Uterus (tissue), 4 donors: Measurements from ENCODE around the gene NME1. TPM values are rescaled to one million over a fixed set of nuclear protein-coding genes. Genes with fewer than 3 reads are reported as not detected.

ENCODE experiments used
- DNase-seq, 2 donors: peaks; one replicate each; pipeline ENCODE4 v3.0.0-alpha.2; 2019 to 2020
- H3K27ac ChIP-seq, 2 donors: fragments of 200-600 bp; sonication (generic); 1 replicate in 1 of 2; 2 replicates in 1 of 2; pipeline ENCODE4 v1.5.1; 2016 to 2018
- H3K27me3 ChIP-seq, 2 donors: fragments of 200-600 bp; sonication (generic); one replicate each; pipeline ENCODE4 v1.5.1; 2018 to 2019; ENCODE audit warnings: control low read depth in 1 of 2
- H3K36me3 ChIP-seq, 2 donors: fragments of 200-600 bp; sonication (generic); one replicate each; pipeline ENCODE4 v1.5.1; 2019; ENCODE audit warnings: control low read depth in 1 of 2
- H3K4me1 ChIP-seq, 2 donors: fragments of 200-600 bp; sonication (generic); one replicate each; pipeline ENCODE4 v1.5.1; 2018 to 2019; ENCODE audit warnings: control low read depth in 1 of 2
- H3K4me3 ChIP-seq, 2 donors: fragments of 200-600 bp; sonication (generic); 1 replicate in 1 of 2; 2 replicates in 1 of 2; pipeline ENCODE4 v1.5.1; 2018 to 2019; ENCODE audit warnings: mild to moderate bottlenecking in 1 of 2
- H3K9me3 ChIP-seq, 2 donors: fragments of 200-600 bp; sonication (generic); one replicate each; pipeline ENCODE4 v1.5.1; 2019; ENCODE audit warnings: control low read depth in 1 of 2
- CTCF ChIP-seq, 4 experiments: fragments of 200-600 bp in 2 of 4; fragments of 450-650 bp in 2 of 4; sonication (generic) in 2 of 4; IDR thresholded peaks; one replicate each; pipeline ENCODE4 v1.5.1; 2016 to 2019; ENCODE audit warnings: antibody characterized with exemption in 4 of 4, mild to moderate bottlenecking in 2 of 4, moderate library complexity in 1 of 4
- POLR2A ChIP-seq, 2 donors: fragments of 450-650 bp; IDR thresholded peaks; one replicate each; pipeline ENCODE4 v1.6.1; 2016; ENCODE audit warnings: antibody characterized with exemption in 2 of 2, mild to moderate bottlenecking in 1 of 2, moderate library complexity in 1 of 2
- intact Hi-C: fragments of 100-400 bp; cut with DNase I; formaldehyde crosslinking; loops from one replicate; pipeline ENCODE4 v1.15.1; 2023; ENCODE audit warnings: low total_unique reads
- total RNA-seq, 4 donors: library from RNA; depleted of rRNA in 3 of 4; stranded (reverse); fragments of >200 nt in 3 of 4; gene quantifications; one replicate each; pipeline versions ENCODE4 v1.1.0 to v1.2.4, GENCODE V29; 2014 to 2023
- donor health status: DM: yes; HTN: yes; CAD: no.

The NME1 gene
- total RNA-seq, 4 donors from 2014 or later, result 24.1 to 79.4 (median 39.5) TPM

GRCh38 chr17:51188271-51188833, 35.0 kb downstream of the NME1 start:
- Histone ChIP-seq H3K4me1 (no peaks in the 10 kb centered on the region), H3K27me3 (no peaks in the 10 kb centered on the region), H3K27ac (no peak overlapping the region), H3K9me3 (no peaks in the 10 kb centered on the region), H3K4me3 (no peak overlapping the region), H3K36me3 (no peaks in the 10 kb centered on the region)
- no peak for DNase-seq
- intact Hi-C loops, result no loop called here
- TF ChIP-seq CTCF (IDR thresholded peaks at IDR 0.05) (no peak), POLR2A (IDR thresholded peaks at IDR 0.05) (no peak)

GRCh38 chr17:51189162-51189561, 35.8 kb downstream of the NME1 start:
- Histone ChIP-seq H3K27me3 (no peaks in the 10 kb centered on the region), H3K27ac (no peak overlapping the region), H3K36me3 (no peaks in the 10 kb centered on the region), H3K4me3 (no peak overlapping the region), H3K9me3 (no peaks in the 10 kb centered on the region), H3K4me1 (no peaks in the 10 kb centered on the region)
- intact Hi-C loops, result no loop called here
- no peak for TF ChIP-seq POLR2A (IDR thresholded peaks at IDR 0.05)
- TF ChIP-seq CTCF (IDR thresholded peaks at IDR 0.05), result no peak
- no peak for DNase-seq

GRCh38 chr17:51189628-51190027, 36.3 kb downstream of the NME1 start:
- DNase-seq, result no peak
- H3K27ac ChIP-seq, result no peak overlapping the region
- no peak for TF ChIP-seq POLR2A (IDR thresholded peaks at IDR 0.05)
- no peak for TF ChIP-seq CTCF (IDR thresholded peaks at IDR 0.05)
- no peaks in the 10 kb centered on the region for H3K27me3 ChIP-seq
- H3K4me1 ChIP-seq, result no peaks in the 10 kb centered on the region
- intact Hi-C loops, result no loop called here
- no peak overlapping the region for H3K4me3 ChIP-seq
- no peaks in the 10 kb centered on the region for H3K36me3 ChIP-seq
- H3K9me3 ChIP-seq, result no peaks in the 10 kb centered on the region

GRCh38 chr17:51191895-51192294, 38.5 kb downstream of the NME1 start:
- TF ChIP-seq POLR2A (IDR thresholded peaks at IDR 0.05) (no peak), CTCF (IDR thresholded peaks at IDR 0.05) (no peak)
- no peak for DNase-seq
- Histone ChIP-seq H3K36me3 (no peaks in the 10 kb centered on the region), H3K27ac (no peak overlapping the region), H3K9me3 (no peaks in the 10 kb centered on the region), H3K4me1 (no peaks in the 10 kb centered on the region), H3K4me3 (no peak overlapping the region), H3K27me3 (no peaks in the 10 kb centered on the region)
- intact Hi-C loops, result no loop called here

- Histone ChIP-seq H3K27ac (no peak overlapping the region), H3K27me3 (no peaks in the 10 kb centered on the region), H3K4me3 (no peak overlapping the region), H3K4me1 (no peaks in the 10 kb centered on the region), H3K36me3 (no peaks in the 10 kb centered on the region), H3K9me3 (no peaks in the 10 kb centered on the region)
- TF ChIP-seq CTCF (IDR thresholded peaks at IDR 0.05), result no peak
- TF ChIP-seq POLR2A (IDR thresholded peaks at IDR 0.05), result no peak
- no peak for DNase-seq
- intact Hi-C loops, result no loop called here
Measured at GRCh38 chr17:51197754-51198153, 44.4 kb downstream of the NME1 start.
